MCF 10A (cell line): ENCODE data around the gene HOTAIR. TPM values are rescaled to one million over a fixed set of nuclear protein-coding genes. Genes with fewer than 3 reads are reported as not detected.

Experiments used
- BruUV-seq: library from RNA; stranded (reverse); fragments of 400-500 nt; replicated peaks from 2 replicates; lab custom pipeline; 2021; lab: Mats Ljungman, UMichigan
- CTCF ChIA-PET: fragments of 300-600 bp; sonication (Branson Sonifier 250); formaldehyde crosslinking; extraction: SDS; loops from one replicate; lab custom pipeline; 2021; ENCODE audit warnings: antibody characterized with exemption, inconsistent platforms; lab: Yijun Ruan, JAX
- POLR2A ChIA-PET: fragments of 300-600, 350-650 bp; sonication (Branson Sonifier 250); formaldehyde crosslinking; extraction: SDS; loops from one replicate; lab custom pipeline; 2020; ENCODE audit warnings: antibody characterized with exemption, inconsistent platforms; lab: Yijun Ruan, JAX
- DNase-seq: peaks from one replicate; pipeline ENCODE4 v3.0.0-alpha.2; 2018; ENCODE audit not compliant: unreplicated experiment
- H3K27ac Mint-ChIP-seq: one replicate; pipeline ENCODE4 v1.8.0; 2022; ENCODE audit warnings: mild to moderate bottlenecking, low read depth, mixed read lengths; ENCODE audit not compliant: unreplicated experiment
- H3K27me3 Mint-ChIP-seq: one replicate; pipeline ENCODE4 v1.8.0; 2022; ENCODE audit warnings: mixed read lengths; ENCODE audit not compliant: insufficient read depth, unreplicated experiment
- H3K36me3 Mint-ChIP-seq: one replicate; pipeline ENCODE4 v1.8.0; 2022; ENCODE audit warnings: mild to moderate bottlenecking, moderate library complexity, mixed read lengths; ENCODE audit not compliant: insufficient read depth, unreplicated experiment
- H3K4me1 Mint-ChIP-seq: one replicate; pipeline ENCODE4 v1.8.0; 2022; ENCODE audit warnings: mixed read lengths; ENCODE audit not compliant: insufficient read depth, unreplicated experiment
- H3K4me3 Mint-ChIP-seq: one replicate; pipeline ENCODE4 v1.8.0; 2022; ENCODE audit warnings: mild to moderate bottlenecking, moderate library complexity, mixed read lengths; ENCODE audit not compliant: unreplicated experiment
- H3K9me3 Mint-ChIP-seq: one replicate; pipeline ENCODE4 v1.8.0; 2022; ENCODE audit warnings: mixed read lengths; ENCODE audit not compliant: unreplicated experiment
- CTCF ChIP-seq: fragments of 200-600 bp; IDR thresholded peaks from one replicate; pipeline ENCODE4 v1.8.0; 2022; ENCODE audit warnings: antibody characterized with exemption, mild to moderate bottlenecking; ENCODE audit not compliant: unreplicated experiment
- intact Hi-C: fragments of 100-400 bp; cut with micrococcal nuclease; formaldehyde crosslinking; loops from 2 replicates; pipeline ENCODE4 v1.14.1; 2022
- total RNA-seq: library from RNA; stranded (reverse); gene quantifications from 2 replicates; pipeline ENCODE4 v1.2.3, GENCODE V29; 2022

The HOTAIR gene
- total RNA-seq, 1 experiment from 2014 or later: 2.0 TPM

- intact Hi-C loops: loop anchor here (10.0 kb wide), 1 partner anchor 360 kb away; the partner anchor contains the start of gene GPR84
- no peak for TF ChIP-seq CTCF
- Mint-ChIP-seq H3K27ac (no peak overlapping the region), H3K36me3 (peaks cover 9% of the 10 kb centered on the region), H3K9me3 (no peaks in the 10 kb centered on the region), H3K4me3 (no peak overlapping the region), H3K4me1 (peaks cover 28% of the 10 kb centered on the region), H3K27me3 (no peaks in the 10 kb centered on the region)
- ChIA-PET CTCF (interaction anchor here (0.6 to 12.4 kb wide), 11 partner anchors 13 to 439 kb away, joined by 3 to 200 read pairs (median 4); partner anchors contain the start of gene SMUG1), POLR2A (interaction anchor here (0.6 to 1.4 kb wide), 2 partner anchors 169 to 1027 kb away, joined by 3 read pairs; no protein-coding TSS in a partner anchor)
- no peak for DNase-seq
- no TSS peak for BruUV-seq
These were observed 30.2 kb upstream of the HOTAIR start for GRCh38 chr12:54004841-54005530.

DNA sequence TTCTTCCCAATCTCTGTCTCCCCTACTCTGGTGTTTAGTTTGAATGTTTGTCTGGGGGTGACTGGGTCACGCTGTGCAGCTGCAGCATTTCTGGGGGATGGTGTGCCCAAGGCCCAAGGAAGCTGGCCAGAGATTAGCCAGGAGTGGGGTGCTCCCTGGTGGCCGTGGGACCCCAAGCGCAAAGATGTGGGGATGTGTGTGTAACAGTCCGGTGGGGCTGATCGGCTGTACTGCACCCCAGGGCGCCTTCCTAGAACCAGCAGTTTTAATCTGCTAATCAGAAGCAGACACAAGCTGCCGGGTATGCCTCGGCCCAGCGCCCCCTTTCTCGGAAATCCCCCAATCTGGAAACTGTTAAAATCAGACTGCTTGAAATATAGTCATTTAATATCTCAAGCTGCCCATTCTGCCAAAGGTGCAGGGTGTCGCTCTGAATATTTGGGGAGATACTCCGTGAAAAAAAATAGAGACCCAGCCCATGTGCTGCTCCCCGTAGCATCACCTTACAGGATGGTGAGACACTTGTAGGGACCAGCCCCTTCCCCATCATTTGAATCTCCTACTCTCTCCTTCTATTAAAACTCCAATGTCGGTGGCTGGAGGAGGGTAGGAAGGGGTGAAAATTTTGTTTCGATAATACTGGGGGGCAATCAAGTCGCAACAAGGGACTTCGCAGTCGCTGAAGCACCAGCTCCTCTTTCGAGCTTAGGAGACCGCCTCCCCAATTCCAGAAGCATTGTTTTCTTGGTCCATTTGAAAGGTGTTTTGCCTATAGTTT lies 29.5 kb upstream of the HOTAIR start:
- ChIA-PET CTCF (interaction anchor here (0.6 to 12.4 kb wide), 11 partner anchors 17 to 438 kb away, joined by 3 to 200 read pairs (median 4); partner anchors contain the start of gene SMUG1), POLR2A (interaction anchor here (0.8 kb wide), 1 partner anchor 66 kb away, joined by 4 read pairs; the partner anchor contains the start of gene HOXC13)
- Mint-ChIP-seq H3K4me3 (no peak overlapping the region), H3K4me1 (peaks cover 25% of the 10 kb centered on the region), H3K27ac (peak overlapping the region; percentile 3), H3K9me3 (no peaks in the 10 kb centered on the region), H3K36me3 (peaks cover 9% of the 10 kb centered on the region), H3K27me3 (no peaks in the 10 kb centered on the region)
- intact Hi-C loops: loop anchor here (10.0 kb wide), 1 partner anchor 361 kb away; the partner anchor contains the start of gene GPR84
- no TSS peak for BruUV-seq
- no peak for TF ChIP-seq CTCF
- DNase-seq: no peak

- Mint-ChIP-seq H3K36me3 (peaks cover 9% of the 10 kb centered on the region), H3K4me3 (no peak overlapping the region), H3K27ac (peak overlapping the region; percentile 3), H3K9me3 (no peaks in the 10 kb centered on the region), H3K27me3 (no peaks in the 10 kb centered on the region), H3K4me1 (peaks cover 19% of the 10 kb centered on the region)
- no peak for DNase-seq
- CTCF ChIA-PET: interaction anchor here (0.9 to 12.4 kb wide), 7 partner anchors 18 to 257 kb away, joined by 3 to 200 read pairs (median 7); partner anchors contain the start of gene SMUG1
- BruUV-seq: no TSS peak
- TF ChIP-seq CTCF: no peak
- POLR2A ChIA-PET: interaction anchor here (0.8 to 0.9 kb wide), 2 partner anchors 65 to 198 kb away, joined by 4 read pairs; partner anchors contain the start of gene HOXC13
- intact Hi-C loops: loop anchor here (10.0 kb wide), 1 partner anchor 361 kb away; the partner anchor contains the start of gene GPR84
These were observed 28.9 kb upstream of the HOTAIR start for GRCh38 chr12:54003625-54004024.
